ENCODE data around the gene OR4K5. TPM values are rescaled to one million over a fixed set of nuclear protein-coding genes. Genes with fewer than 3 reads are reported as not detected.

The OR4K5 gene
- total RNA-seq, 1 experiment from 2014 or later = not detected

DNA sequence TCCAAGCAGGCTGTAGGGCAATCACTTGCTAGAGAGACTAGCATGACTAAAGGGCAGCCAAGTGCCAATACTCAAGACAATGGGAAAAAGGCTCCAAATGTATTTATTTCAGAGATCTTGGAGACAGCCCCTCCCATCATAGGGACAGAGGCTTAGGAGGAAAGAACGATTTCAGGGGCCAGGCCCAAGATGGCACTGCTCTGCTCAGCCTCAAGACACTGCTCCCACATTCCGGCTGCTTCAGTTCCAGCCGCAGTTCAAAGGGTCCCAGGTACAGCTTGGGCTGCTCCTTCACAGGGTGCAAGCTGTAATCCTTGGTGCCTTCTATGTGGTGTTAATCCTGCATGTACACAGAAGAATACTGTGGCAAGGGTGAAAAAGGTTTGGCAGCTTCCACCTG, 19.4 kb upstream of the OR4K5 start:
- H2AFZ ChIP-seq (ENCODE audit: low read length) = no peak overlapping the region
- H3K14ac ChIP-seq (ENCODE audit: insufficient read depth, low read length) = no peak overlapping the region
- peaks cover 80% of the 10 kb centered on the region for H3K9me3 ChIP-seq (ENCODE audit: control insufficient read depth, low read depth, low read length)
- no peak overlapping the region for H3K23ac ChIP-seq (ENCODE audit: insufficient read length, low read depth, low read length)
- no peak overlapping the region for H2AK5ac ChIP-seq (ENCODE audit: insufficient read length, low read length)
- H3K4me1 ChIP-seq (ENCODE audit: insufficient read depth, low read length) = no peaks in the 10 kb centered on the region
- no peak overlapping the region for H2BK15ac ChIP-seq (ENCODE audit: low read depth, low read length)
- H2BK12ac ChIP-seq (ENCODE audit: insufficient read length, low read depth, low read length) = no peak overlapping the region
- no peaks in the 10 kb centered on the region for H3K23me2 ChIP-seq (ENCODE audit: insufficient read length, low read depth, low read length, poor library complexity, severe bottlenecking)
- H3K4me2 ChIP-seq (ENCODE audit: insufficient read depth, insufficient read length, low read length) = no peak overlapping the region
- Mint-ChIP-seq H3K4me1 (no peaks in the 10 kb centered on the region), H3K4me3 (no peak overlapping the region), H3K27me3 (ENCODE audit: low read depth) (no peaks in the 10 kb centered on the region), H3K9me3 (peaks cover 73% of the 10 kb centered on the region in 2 experiments), H3K27ac (no peak overlapping the region), H3K36me3 (ENCODE audit: insufficient read depth in 1 of 3, low read depth in 3 of 3) (peaks cover 12 to 51% (median 22%) of the 10 kb centered on the region in 3 experiments; a peak in 6 of 7 replicates)
- H3K18ac ChIP-seq (ENCODE audit: insufficient read length, low read depth, low read length) = no peak overlapping the region
- H2BK120ac ChIP-seq (ENCODE audit: low read depth, low read length, poor library complexity, severe bottlenecking) = no peak overlapping the region
- no peaks in the 10 kb centered on the region for H3K79me1 ChIP-seq (ENCODE audit: insufficient read depth, low read depth, low read length, poor library complexity, severe bottlenecking)
- WGBS (ENCODE audit: extremely low coverage, insufficient read length, low lambda C conversion rate) = no CpG with 5 or more reads among the region's 3 CpGs
- no peaks in the 10 kb centered on the region for H3K79me2 ChIP-seq (ENCODE audit: insufficient read depth, low read length)
- no peak overlapping the region for H4K91ac ChIP-seq (ENCODE audit: insufficient read length, low read depth, low read length)
- no peak overlapping the region for H3K9ac ChIP-seq (ENCODE audit: extremely low read depth, insufficient read length, low read length)
- H2BK20ac ChIP-seq (ENCODE audit: low read depth, low read length, poor library complexity, severe bottlenecking) = no peak overlapping the region
- no peak for DNase-seq
- TF ChIP-seq CTCF (conservative IDR thresholded peaks at IDR 0.05) = no peak
- H4K5ac ChIP-seq (ENCODE audit: insufficient read length, low read depth, low read length) = no peak overlapping the region
- H4K8ac ChIP-seq (replicated peaks; ENCODE audit: insufficient read length, low read depth, low read length) = no peak overlapping the region
- no peaks in the 10 kb centered on the region for H4K20me1 ChIP-seq (ENCODE audit: control insufficient read depth, insufficient read depth, insufficient read length)
- no peak overlapping the region for H2BK5ac ChIP-seq (ENCODE audit: insufficient read length, low read length)
- no peak overlapping the region for H3K4ac ChIP-seq (ENCODE audit: low read depth, low read length)
- H3T11ph ChIP-seq (ENCODE audit: low read length) = no peak overlapping the region
- no peak overlapping the region for H3K56ac ChIP-seq (ENCODE audit: insufficient read length, low read depth, low read length)
- no peak overlapping the region for H3K27ac ChIP-seq (ENCODE audit: insufficient read length, low read depth, low read length)
- no peaks in the 10 kb centered on the region for H3K27me3 ChIP-seq (ENCODE audit: insufficient read depth, low read length)

Data from H9 (cell line).